K562 (cell line): ENCODE measurements around the gene SNAI1. TPM values are rescaled to one million over a fixed set of nuclear protein-coding genes. Genes with fewer than 3 reads are reported as not detected.

Source experiments
- BCOR ChIP-seq: fragments of 450-650 bp; IDR thresholded peaks from 2 replicates; pipeline ENCODE4 v1.6.1; 2016
- BRF1 ChIP-seq: IDR thresholded peaks from 3 replicates; pipeline ENCODE4 v1.6.1; 2011; ENCODE audit warnings: borderline replicate concordance, mild to moderate bottlenecking; ENCODE audit not compliant: insufficient read length; ENCODE audit errors: extremely low read depth
- CBFA2T2 ChIP-seq: fragments of 450-650 bp; conservative IDR thresholded peaks from 2 replicates; pipeline ENCODE4 v1.6.1; 2017; ENCODE audit warnings: mild to moderate bottlenecking
- CSDE1 ChIP-seq, 2 experiments: fragments of 450-650 bp; IDR thresholded peaks; 2 replicates each; pipeline ENCODE4 v1.6.1; 2016; ENCODE audit warnings: mild to moderate bottlenecking in 1 of 2
- ELF4 ChIP-seq: fragments of 450-650 bp; formaldehyde crosslinking; IDR thresholded peaks from 2 replicates; pipeline ENCODE4 v1.4.0; 2022; ENCODE audit warnings: missing genetic modification characterization
- HMG20A ChIP-seq: fragments of 450-650 bp; formaldehyde crosslinking; conservative IDR thresholded peaks from 2 replicates; pipeline ENCODE4 v1.4.0; 2020; ENCODE audit warnings: mild to moderate bottlenecking, mixed read lengths
- KDM1A ChIP-seq, 2 experiments: fragments of 450-650 bp; IDR thresholded peaks; 2 replicates each; pipeline ENCODE4 v1.6.1; 2016; ENCODE audit warnings: mild to moderate bottlenecking in 2 of 2
- SMAD1 ChIP-seq: fragments of 150-350 bp; IDR thresholded peaks from 2 replicates; pipeline ENCODE4 v1.6.1; 2014; ENCODE audit warnings: low read length, low read depth; ENCODE audit not compliant: partially characterized antibody
- SMARCA5 ChIP-seq: fragments of 450-650 bp; IDR thresholded peaks from 2 replicates; pipeline ENCODE4 v1.6.1; 2016
- ZBTB11 ChIP-seq, 3 experiments: fragments of 200-800 bp in 1 of 3; fragments of 250-450 bp in 1 of 3; fragments of 450-650 bp in 1 of 3; sonication (Bioruptor Pico) in 1 of 3; sonication (Bioruptor generic) in 1 of 3; formaldehyde crosslinking in 1 of 3; IDR thresholded peaks; 2 replicates each; pipeline versions ENCODE4 v1.6.1 to v1.8.0; 2016 to 2022; ENCODE audit warnings: mild to moderate bottlenecking in 2 of 3, missing genetic modification characterization in 2 of 3, missing compliant biosample characterization in 1 of 3, moderate library complexity in 1 of 3
- ZKSCAN1 ChIP-seq: fragments of 150-350 bp; IDR thresholded peaks from 2 replicates; pipeline ENCODE4 v1.6.1; 2016; ENCODE audit warnings: low read depth, low read length
- polyA plus RNA-seq, 8 experiments: library from polyadenylated mRNA; depleted of rRNA in 4 of 8; stranded (reverse) in 5 of 8; unstranded in 3 of 8; fragments of >200 nt; fragmentation: Nextera tagmentation in 2 of 8; fragmentation: Illumina TruSeq in 1 of 8; extraction: Ambion mirVana in 2 of 8; extraction: Trizol in 1 of 8; gene quantifications; 2 replicates each; pipeline versions ENCODE4 v1.2.1 to v1.2.3, GENCODE V29; 2011 to 2014; ENCODE audit warnings: inconsistent platforms in 1 of 8, missing spikeins in 1 of 8
- total RNA-seq, 7 experiments: library from RNA; depleted of rRNA in 6 of 7; stranded (reverse); fragments of >200 nt in 6 of 7; fragmentation: Illumina TruSeq in 2 of 7; extraction: Trizol in 2 of 7; gene quantifications; 2 replicates each; pipeline versions ENCODE4 v1.2.1 to v1.2.3, GENCODE V29; 2011 to 2021; ENCODE audit warnings: low replicate concordance in 1 of 7

SNAI1 gene
- total and polyA plus RNA-seq, 9 of the 15 experiments (the other 6 are each of a cell fraction or from before 2014, with no cell fraction given) = 0.32 to 11.6 (median 2.0) TPM

- TF ChIP-seq SMAD1 (no peak), SMARCA5 (peak; percentile 88; the same call in 1 of the 2 replicates), ZBTB11 (CRISPR knock-in tag; IDR thresholded peaks at IDR 0.05) (no peak), BCOR (peak; percentile 84), CBFA2T2 (no peak), KDM1A (IDR thresholded peaks at IDR 0.05) (peak; percentile 57 to 72; a peak in 3 of 4 replicates), ELF4 (no peak), HMG20A (CRISPR knock-in tag) (no peak), CSDE1 (IDR thresholded peaks at IDR 0.05) (no peak), BRF1 (no peak), ZKSCAN1 (peak; percentile 95)
These were observed 54.8 kb downstream of the SNAI1 start (continued) for GRCh38 chr20:50037575-50037974.
